Left ventricle myocardium superior (tissue), 1 donor: Measurements from ENCODE around the gene DPH2. TPM values are rescaled to one million over a fixed set of nuclear protein-coding genes. Genes with fewer than 3 reads are reported as not detected.
A peak's percentile ranks its signal among the peaks of the same experiment; 100 is the strongest.

ENCODE experiments used
- ATAC-seq: fragments of 200-7000 bp; cut with Tn5 transposase; one replicate; pipeline ENCODE4 v1.9.1; 2020; ENCODE audit warnings: mild to moderate bottlenecking, moderate library complexity
- DNase-seq: peaks from one replicate; pipeline ENCODE4 v3.0.0-alpha.2; 2020
- intact Hi-C: fragments of 100-400 bp; cut with micrococcal nuclease; formaldehyde crosslinking; loops from one replicate; pipeline ENCODE4 v1.11.0; 2022
- total RNA-seq: library from RNA; stranded (reverse); fragmentation: NEBNext Ultra II Directional; extraction: Animal tissue kit (Norgen Biotek cat#: 25700); gene quantifications from one replicate; pipeline ENCODE4 v1.2.1, GENCODE V29; 2021
- donor health status: DM: no; HTN: yes; CAD: no; lungs with severe emphysema.

Gene DPH2
- total RNA-seq, 1 donor from 2014 or later = 13.3 TPM

DNA sequence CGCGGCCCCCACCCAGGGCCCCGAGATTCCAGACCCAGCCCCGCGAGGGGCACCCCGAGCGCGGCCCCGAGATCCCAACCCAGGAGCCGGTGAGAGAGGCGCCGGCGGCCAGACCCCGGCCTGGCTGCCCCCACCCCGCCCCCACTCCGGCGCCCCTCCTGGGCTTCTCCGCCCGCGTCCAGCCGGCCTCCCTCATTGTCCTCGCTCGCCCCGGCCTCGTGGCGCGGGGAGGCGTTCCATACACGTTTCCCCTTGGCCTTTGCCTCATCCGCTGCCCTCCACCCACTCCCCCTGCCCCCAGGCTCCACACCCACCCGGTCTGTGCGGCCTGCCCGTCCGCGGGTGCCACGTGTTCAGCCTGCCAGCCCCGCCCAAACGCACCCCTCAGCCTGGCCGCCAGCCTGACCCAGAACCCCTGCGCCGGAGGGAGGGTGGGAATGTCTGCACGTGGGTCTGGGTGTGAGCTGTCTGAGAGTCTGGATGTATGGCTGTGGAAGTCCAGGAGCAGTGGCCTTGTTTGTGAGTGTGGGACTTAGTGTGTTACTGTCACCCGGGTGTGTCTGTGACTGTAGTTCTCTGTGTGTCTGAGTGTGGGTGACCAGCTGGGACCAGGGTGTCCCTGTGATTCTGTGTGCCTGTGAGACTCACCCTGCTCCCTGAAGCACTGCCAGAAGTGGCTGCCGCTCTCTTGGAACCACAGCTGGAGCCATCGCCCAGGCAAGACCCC is 9.9 kb downstream of the DPH2 start:
- peak; percentile 16 for ATAC-seq
- DNase-seq = peak; percentile 66
- intact Hi-C loops = no loop called here

GRCh38 chr1:43980255-43981134 is 10.7 kb downstream of the DPH2 start:
- intact Hi-C loops = no loop called here
- ATAC-seq = no peak
- DNase-seq = no peak

DNA sequence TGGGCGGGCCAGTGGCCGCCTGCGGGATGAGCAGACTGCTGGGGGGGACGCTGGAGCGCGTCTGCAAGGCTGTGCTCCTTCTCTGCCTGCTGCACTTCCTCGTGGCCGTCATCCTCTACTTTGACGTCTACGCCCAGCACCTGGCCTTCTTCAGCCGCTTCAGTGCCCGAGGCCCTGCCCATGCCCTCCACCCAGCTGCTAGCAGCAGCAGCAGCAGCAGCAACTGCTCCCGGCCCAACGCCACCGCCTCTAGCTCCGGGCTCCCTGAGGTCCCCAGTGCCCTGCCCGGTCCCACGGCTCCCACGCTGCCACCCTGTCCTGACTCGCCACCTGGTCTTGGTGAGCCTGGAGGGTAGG is 11.3 kb downstream of the DPH2 start:
- intact Hi-C loops = no loop called here
- no peak for ATAC-seq
- no peak for DNase-seq

DNA sequence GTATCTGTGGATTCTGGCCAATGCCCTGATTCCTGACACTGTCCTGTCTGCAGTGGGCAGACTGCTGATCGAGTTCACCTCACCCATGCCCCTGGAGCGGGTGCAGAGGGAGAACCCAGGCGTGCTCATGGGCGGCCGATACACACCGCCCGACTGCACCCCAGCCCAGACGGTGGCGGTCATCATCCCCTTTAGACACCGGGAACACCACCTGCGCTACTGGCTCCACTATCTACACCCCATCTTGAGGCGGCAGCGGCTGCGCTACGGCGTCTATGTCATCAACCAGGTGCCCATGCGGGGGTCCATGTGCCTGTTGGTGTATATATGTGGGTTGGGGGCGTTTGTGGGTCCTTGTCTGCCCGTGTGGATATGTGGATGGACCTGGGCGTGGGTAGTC is 11.8 kb downstream of the DPH2 start:
- DNase-seq = no peak
- intact Hi-C loops = no loop called here
- no peak for ATAC-seq

- DNase-seq (no peak), ATAC-seq (no peak)
- intact Hi-C loops = no loop called here
Measured at GRCh38 chr1:43982241-43982640, 12.4 kb downstream of the DPH2 start.

GRCh38 chr1:43982808-43983207 is 13.0 kb downstream of the DPH2 start:
- intact Hi-C loops = no loop called here
- ATAC-seq (no peak), DNase-seq (no peak)

DNA sequence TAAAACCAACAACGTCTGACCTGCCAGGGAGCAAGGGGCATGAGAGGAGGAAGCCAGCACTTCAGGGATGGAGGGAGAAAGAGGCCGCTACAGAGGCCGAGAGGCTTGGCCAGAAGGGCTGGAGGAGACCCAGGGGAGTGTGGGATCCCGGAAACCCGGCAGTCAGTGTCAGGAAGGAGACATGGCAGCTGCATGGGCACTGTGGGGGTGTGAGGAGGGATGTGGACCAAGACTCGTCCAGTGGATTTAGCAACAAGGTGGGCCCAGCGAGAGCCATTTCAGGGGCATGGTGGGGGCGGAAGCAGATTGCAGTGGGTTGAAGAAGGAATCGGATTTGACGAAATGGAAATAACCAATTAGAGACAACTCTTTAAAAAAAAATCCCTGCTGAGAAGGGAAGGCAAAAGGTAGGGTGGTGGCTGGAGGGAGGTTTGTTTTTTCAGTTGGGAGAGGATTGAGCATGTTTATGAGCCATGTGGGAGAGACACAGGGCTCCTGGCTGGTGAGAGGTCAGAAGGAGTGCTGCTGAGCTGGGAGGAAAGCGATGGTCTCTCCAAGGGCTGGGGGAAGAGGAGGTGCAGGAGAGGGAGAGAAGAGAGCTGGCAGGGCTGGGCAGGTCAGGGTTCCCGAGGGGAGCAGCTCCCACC is 13.6 kb downstream of the DPH2 start:
- no peak for ATAC-seq
- intact Hi-C loops = no loop called here
- no peak for DNase-seq

DNA sequence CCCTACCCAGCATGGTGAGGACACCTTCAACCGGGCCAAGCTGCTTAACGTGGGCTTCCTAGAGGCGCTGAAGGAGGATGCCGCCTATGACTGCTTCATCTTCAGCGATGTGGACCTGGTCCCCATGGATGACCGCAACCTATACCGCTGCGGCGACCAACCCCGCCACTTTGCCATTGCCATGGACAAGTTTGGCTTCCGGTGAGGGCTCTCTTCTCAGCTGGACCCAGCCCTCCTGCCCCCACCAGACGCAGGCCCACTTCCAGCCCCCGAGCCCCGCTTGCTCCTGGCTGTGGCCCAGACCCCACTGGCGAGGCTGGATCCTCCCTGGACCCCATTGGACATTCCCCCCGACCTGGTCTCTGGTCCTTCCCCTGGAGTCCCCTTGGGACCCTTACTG is 15.0 kb downstream of the DPH2 start:
- intact Hi-C loops = no loop called here
- ATAC-seq (no peak), DNase-seq (no peak)

DNA sequence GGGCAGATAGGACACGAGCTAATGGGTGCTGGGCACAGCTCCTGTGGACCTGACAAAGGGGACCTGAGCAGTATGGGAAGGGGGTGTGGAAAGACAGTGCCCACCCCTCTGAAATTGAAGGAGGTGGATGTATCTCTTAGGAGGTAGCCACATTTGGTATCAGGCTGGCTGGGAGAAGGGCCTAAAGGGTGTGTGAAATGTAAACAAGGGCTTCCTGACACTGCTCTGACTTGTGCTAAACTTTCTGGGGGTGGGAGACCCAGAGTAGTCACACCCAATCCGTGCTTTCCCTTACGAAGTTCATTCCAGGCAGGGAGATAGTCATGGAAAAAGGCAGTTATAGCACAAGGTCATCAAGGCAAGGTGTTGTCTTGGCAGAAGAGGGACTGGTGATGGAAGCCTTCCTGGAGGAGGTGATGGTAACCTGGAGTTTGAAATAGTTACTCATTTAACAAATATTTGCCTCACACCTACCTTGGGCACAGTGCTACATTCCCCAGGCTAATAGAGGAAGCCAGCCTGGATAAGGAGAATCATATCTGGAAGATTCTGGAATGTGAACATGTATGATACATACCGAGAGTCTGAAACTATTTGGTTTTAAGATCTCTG is 16.3 kb downstream of the DPH2 start:
- DNase-seq = no peak
- no peak for ATAC-seq
- intact Hi-C loops = no loop called here

DNA sequence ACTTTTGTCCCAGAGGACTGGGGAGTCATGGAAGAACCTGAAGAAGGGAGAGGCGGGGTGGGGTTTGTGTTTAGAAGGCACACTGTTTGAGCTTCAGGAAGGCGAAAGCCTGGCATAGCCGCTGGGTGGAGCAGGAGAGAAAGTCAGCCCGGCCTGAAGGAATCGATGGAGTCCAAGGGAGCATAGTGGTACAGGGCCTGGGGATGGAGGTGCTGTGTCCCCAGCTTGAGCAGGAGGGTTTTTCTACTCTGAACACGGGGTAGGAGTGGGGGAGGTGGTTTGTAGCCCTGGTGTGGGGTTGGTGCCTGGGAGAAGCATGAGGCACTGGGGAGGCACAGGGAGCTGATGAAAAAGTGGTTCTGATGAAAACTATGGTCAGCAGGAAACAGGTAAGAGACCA is 16.9 kb downstream of the DPH2 start:
- no peak for DNase-seq
- no peak for ATAC-seq
- intact Hi-C loops = no loop called here

GRCh38 chr1:43987159-43987902 is 17.5 kb downstream of the DPH2 start:
- no peak for ATAC-seq
- DNase-seq = no peak
- intact Hi-C loops = no loop called here

DNA sequence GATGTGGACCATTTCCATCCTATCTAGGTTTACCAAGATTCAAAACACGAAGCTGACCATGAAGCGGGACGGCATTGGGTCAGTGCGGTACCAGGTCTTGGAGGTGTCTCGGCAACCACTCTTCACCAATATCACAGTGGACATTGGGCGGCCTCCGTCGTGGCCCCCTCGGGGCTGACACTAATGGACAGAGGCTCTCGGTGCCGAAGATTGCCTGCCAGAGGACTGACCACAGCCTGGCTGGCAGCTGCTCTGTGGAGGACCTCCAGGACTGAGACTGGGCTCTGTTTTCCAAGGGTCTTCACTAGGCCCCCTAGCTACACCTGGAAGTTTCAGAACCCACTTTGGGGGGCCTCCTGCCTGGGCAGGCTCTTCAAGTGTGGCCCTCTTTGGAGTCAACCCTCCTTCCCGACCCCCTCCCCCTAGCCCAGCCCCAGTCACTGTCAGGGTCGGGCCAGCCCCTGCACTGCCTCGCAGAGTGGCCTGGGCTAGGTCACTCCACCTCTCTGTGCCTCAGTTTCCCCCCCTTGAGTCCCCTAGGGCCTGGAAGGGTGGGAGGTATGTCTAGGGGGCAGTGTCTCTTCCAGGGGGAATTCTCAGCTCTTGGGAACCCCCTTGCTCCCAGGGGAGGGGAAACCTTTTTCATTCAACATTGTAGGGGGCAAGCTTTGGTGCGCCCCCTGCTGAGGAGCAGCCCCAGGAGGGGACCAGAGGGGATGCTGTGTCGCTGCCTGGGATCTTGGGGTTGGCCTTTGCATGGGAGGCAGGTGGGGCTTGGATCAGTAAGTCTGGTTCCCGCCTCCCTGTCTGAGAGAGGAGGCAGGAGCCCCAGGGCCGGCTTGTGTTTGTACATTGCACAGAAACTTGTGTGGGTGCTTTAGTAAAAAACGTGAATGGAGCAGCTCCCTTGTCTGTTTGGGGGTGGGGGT is 20.7 kb downstream of the DPH2 start:
- ATAC-seq (no peak), DNase-seq (peak; percentile 34)
- intact Hi-C loops = no loop called here

DNA sequence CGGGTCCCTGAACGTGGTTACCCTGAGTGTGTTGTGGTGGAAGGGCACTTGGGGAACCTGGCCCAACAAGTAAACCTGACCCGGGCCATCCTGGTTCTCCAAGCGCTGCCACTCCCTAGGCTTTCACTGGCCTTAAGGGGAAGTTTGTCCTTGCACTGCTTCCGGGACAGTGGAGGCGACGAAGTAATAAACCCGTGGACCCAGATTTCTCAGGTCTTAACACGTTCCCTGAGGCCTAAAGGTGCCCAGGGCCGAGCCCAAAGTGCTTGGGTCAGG is 21.3 kb downstream of the DPH2 start:
- ATAC-seq (no peak), DNase-seq (no peak)
- intact Hi-C loops = no loop called here

DNA sequence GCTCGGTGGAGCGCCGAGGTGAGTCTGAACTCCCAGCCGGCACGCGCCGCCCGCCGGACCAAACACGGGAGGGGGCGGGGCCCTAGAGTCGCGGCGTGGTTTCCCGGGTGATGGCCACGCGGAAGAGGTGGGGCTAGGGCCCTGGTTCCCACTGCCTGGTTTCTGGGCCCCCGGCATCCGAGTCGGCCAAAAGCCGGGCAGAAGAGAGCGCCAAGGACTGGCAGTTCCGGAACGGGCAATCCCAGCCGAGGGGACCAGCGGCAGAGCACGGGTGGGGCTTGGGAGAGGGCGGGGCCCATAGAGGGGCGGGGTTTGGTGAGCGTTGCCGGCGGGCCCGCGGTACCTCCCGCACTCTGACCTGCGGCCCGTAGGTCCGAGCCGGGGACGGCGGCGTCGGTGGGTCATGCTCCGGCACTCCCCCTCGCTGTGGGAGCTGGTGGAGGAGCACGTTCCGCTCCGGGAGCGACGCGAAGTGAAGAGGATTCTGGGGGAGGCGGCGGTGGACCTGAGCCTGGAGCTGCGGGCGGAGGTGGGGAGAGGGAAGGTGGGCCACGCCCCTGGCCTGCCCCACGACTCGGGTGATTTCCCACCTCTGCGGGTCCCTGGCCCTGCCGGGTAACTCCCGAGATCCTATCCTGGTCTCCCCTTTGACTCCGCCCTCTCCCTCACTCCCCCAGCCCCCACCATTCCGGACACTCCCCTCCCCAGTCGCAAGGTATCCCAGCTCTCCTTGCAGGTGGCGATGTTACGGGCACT is 21.8 kb downstream of the DPH2 start, which contains the start of gene CCDC24:
Gene CCDC24, plus strand, starts transcription at position 124 of the 756 bp plus-strand sequence. Its CDS starts 280 bp downstream, at position 404.
- DNase-seq = peak; percentile 91
- peak; percentile 89 for ATAC-seq
- intact Hi-C loops = no loop called here

- intact Hi-C loops = no loop called here
- no peak for DNase-seq
- no peak for ATAC-seq
Measured at GRCh38 chr1:43992232-43992995, 22.6 kb downstream of the DPH2 start.

DNA sequence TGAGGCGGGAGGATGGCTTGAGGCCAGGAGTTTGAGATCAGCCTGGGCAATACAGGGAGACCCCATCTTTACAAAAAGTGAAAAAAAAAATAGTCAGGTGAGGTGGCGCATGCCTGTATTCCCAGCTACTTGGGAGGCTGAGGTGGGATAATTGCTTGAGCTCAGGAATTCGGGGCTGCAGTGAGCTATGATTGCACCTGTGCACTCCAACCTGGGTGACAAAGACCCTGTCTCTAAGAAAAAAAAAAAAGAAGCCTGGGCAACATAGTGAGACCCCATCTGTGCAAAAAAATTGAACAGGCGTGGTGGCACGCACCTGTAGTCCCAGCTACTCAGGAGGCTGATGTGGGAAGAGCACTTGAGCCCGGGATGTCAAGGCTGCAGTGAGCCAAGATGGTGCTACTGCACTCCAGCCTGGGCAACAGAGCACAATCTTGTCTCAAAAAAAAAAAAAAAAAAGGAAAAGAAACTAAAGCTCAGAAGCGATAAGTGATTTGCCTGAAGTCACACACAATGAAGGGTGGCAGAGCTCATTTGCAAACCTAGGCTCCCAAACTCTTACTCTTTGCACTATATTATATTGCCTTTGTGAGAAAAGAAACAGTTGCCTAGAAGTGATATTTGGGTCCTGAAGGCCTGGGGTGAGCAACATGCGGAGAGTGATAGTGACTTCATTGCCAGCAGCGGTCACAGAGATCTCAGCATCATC is 23.6 kb downstream of the DPH2 start:
- DNase-seq (no peak), ATAC-seq (no peak)
- intact Hi-C loops = no loop called here
